ENCODE results near the gene EPN2.

Gene EPN2

GRCh38 chr17:19296786-19297778, 59.9 kb downstream of the EPN2 start:
- ChIA-PET CTCF (no interaction called here), POLR2A (no interaction called here)
- no peak for DNase-seq (ENCODE audit: low read depth, low spot score)
- H3K4me3 ChIP-seq (ENCODE audit: low read depth, low read length), result no peak overlapping the region
- TF ChIP-seq CTCF (IDR thresholded peaks at IDR 0.05; ENCODE audit: insufficient read depth, low read length, missing control alignments), result no peak

GRCh38 chr17:19298569-19299213, 61.5 kb downstream of the EPN2 start:
- ChIA-PET POLR2A (no interaction called here), CTCF (interaction anchor here (1.3 to 2.0 kb wide), 2 partner anchors 10 to 32 kb away, joined by 5 to 7 read pairs; no protein-coding TSS in a partner anchor)
- no peak for TF ChIP-seq CTCF (IDR thresholded peaks at IDR 0.05; ENCODE audit: insufficient read depth, low read length, missing control alignments)
- DNase-seq (ENCODE audit: low read depth, low spot score), result no peak
- H3K4me3 ChIP-seq (ENCODE audit: low read depth, low read length), result no peak overlapping the region

GRCh38 chr17:19299214-19299747, 62.1 kb downstream of the EPN2 start:
- CTCF ChIA-PET, result interaction anchor here (1.3 to 2.0 kb wide), 2 partner anchors 9 to 32 kb away, joined by 5 to 7 read pairs; no protein-coding TSS in a partner anchor
- POLR2A ChIA-PET, result no interaction called here
- no peak for TF ChIP-seq CTCF (IDR thresholded peaks at IDR 0.05; ENCODE audit: insufficient read depth, low read length, missing control alignments)
- H3K4me3 ChIP-seq (ENCODE audit: low read depth, low read length), result no peak overlapping the region
- DNase-seq (ENCODE audit: low read depth, low spot score), result no peak

GRCh38 chr17:19299866-19300265, 62.7 kb downstream of the EPN2 start:
- no peak overlapping the region for H3K4me3 ChIP-seq (ENCODE audit: low read depth, low read length)
- TF ChIP-seq CTCF (IDR thresholded peaks at IDR 0.05; ENCODE audit: insufficient read depth, low read length, missing control alignments), result no peak
- ChIA-PET POLR2A (no interaction called here), CTCF (interaction anchor here (2.0 kb wide), 1 partner anchor 31 kb away, joined by 5 read pairs; no protein-coding TSS in a partner anchor)
- no peak for DNase-seq (ENCODE audit: low read depth, low spot score)

GRCh38 chr17:19301274-19301951, 64.2 kb downstream of the EPN2 start:
- POLR2A ChIA-PET, result no interaction called here
- TF ChIP-seq CTCF (IDR thresholded peaks at IDR 0.05; ENCODE audit: insufficient read depth, low read length, missing control alignments), result no peak
- CTCF ChIA-PET, result interaction anchor here (0.7 to 1.8 kb wide), 4 partner anchors 10 to 146 kb away, joined by 4 read pairs; partner anchors contain the start of gene B9D1
- no peak overlapping the region for H3K4me3 ChIP-seq (ENCODE audit: low read depth, low read length)
- DNase-seq (ENCODE audit: low read depth, low spot score), result no peak

All from AG04449 (cell line).